HFF-Myc (cell line): Measurements from ENCODE around the gene FDPS.
A peak's percentile ranks its signal among the peaks of the same experiment; 100 is the strongest.

Source experiments
- DNase-seq: peaks from one replicate; pipeline ENCODE4 v3.0.0-alpha.2; 2011; ENCODE audit warnings: low read depth; ENCODE audit errors: extremely low read depth
- H3K4me3 ChIP-seq: replicated peaks from 2 replicates; pipeline ENCODE4 v1.5.1; 2011; ENCODE audit warnings: low read depth, mild to moderate bottlenecking, control low read depth, low read length
- CTCF ChIP-seq: IDR thresholded peaks from 2 replicates; pipeline ENCODE4 v1.5.1; 2012; ENCODE audit warnings: mild to moderate bottlenecking, low read depth, low read length, control low read depth; ENCODE audit errors: missing control alignments

FDPS gene

GRCh38 chr1:155308493-155309422 is at the start of gene FDPS:
TSS of gene FDPS (plus strand) at chr1:155308866. CDS start at chr1:155309790, 924 bp downstream.
- DNase-seq = peak; percentile 99
- no peak for TF ChIP-seq CTCF
- peak within 1 kb of the TSS; percentile 74 for H3K4me3 ChIP-seq

- no peak overlapping the region for H3K4me3 ChIP-seq
- no peak for DNase-seq
- TF ChIP-seq CTCF = no peak
Measured at GRCh38 chr1:155260276-155260675, 48.4 kb upstream of the FDPS start.

GRCh38 chr1:155261493-155261851 is 47.2 kb upstream of the FDPS start:
- no peak for TF ChIP-seq CTCF
- H3K4me3 ChIP-seq = peak overlapping the region; percentile 84
- no peak for DNase-seq

GRCh38 chr1:155261852-155262673 is 46.6 kb upstream of the FDPS start, which contains the start of gene SCAMP3:
TSS of gene SCAMP3 (minus strand) at chr1:155262360. CDS start at chr1:155262151, 209 bp downstream.
- no peak for TF ChIP-seq CTCF
- peak within 1 kb of the TSS; percentile 84 for H3K4me3 ChIP-seq

GRCh38 chr1:155263067-155263466 is 45.6 kb upstream of the FDPS start:
- no peak for DNase-seq
- no peak overlapping the region for H3K4me3 ChIP-seq
- no peak for TF ChIP-seq CTCF

More at GRCh38 chr1:155261852-155262673, 46.6 kb upstream of the FDPS start, which contains the start of gene SCAMP3:
- peak; percentile 97 for DNase-seq

GRCh38 chr1:155266553-155266952 is 42.1 kb upstream of the FDPS start:
- no peak overlapping the region for H3K4me3 ChIP-seq
- DNase-seq = no peak
- no peak for TF ChIP-seq CTCF
